Left ventricle myocardium inferior (tissue), 1 donor: Measurements from ENCODE around the gene FCN3. TPM values are rescaled to one million over a fixed set of nuclear protein-coding genes. Genes with fewer than 3 reads are reported as not detected.
"Not testable (repeated sequence)": the region's sequence is repeated elsewhere in the genome, so short reads cannot be mapped to it uniquely, and the experiment has no call there.

Experiments used
- DNase-seq: peaks from one replicate; pipeline ENCODE4 v3.0.0-alpha.2; 2020
- H3K27ac ChIP-seq: fragments of 200-600 bp; replicated peaks from 2 replicates; pipeline ENCODE4 v1.8.0; 2021
- H3K27me3 ChIP-seq: fragments of 200-600 bp; 2 replicates; pipeline ENCODE4 v1.8.0; 2021; ENCODE audit warnings: low read depth
- H3K36me3 ChIP-seq: fragments of 200-600 bp; 2 replicates; pipeline ENCODE4 v1.8.0; 2021
- H3K4me1 ChIP-seq: fragments of 200-600 bp; 2 replicates; pipeline ENCODE4 v1.8.0; 2021
- H3K4me3 ChIP-seq: fragments of 200-600 bp; 2 replicates; pipeline ENCODE4 v1.8.0; 2021; ENCODE audit warnings: mild to moderate bottlenecking, moderate library complexity
- H3K9me3 ChIP-seq: fragments of 200-600 bp; replicated peaks from 2 replicates; pipeline ENCODE4 v1.8.0; 2021
- CTCF ChIP-seq: fragments of 200-600 bp; IDR thresholded peaks from 2 replicates; pipeline ENCODE4 v1.8.0; 2021; ENCODE audit warnings: antibody characterized with exemption, mild to moderate bottlenecking, borderline replicate concordance
- intact Hi-C: fragments of 100-400 bp; cut with micrococcal nuclease; formaldehyde crosslinking; loops from one replicate; pipeline ENCODE4 v1.11.0; 2022
- total RNA-seq: library from RNA; stranded (reverse); fragmentation: NEBNext Ultra II Directional; extraction: Animal tissue kit (Norgen Biotek cat#: 25700); gene quantifications from one replicate; pipeline ENCODE4 v1.2.1, GENCODE V29; 2021
- donor health status: DM: no; HTN: yes; CAD: no; lungs with severe emphysema.

Gene FCN3
- total RNA-seq, 1 donor from 2014 or later: 27.3 TPM

- intact Hi-C loops: no loop called here
- no peak for TF ChIP-seq CTCF
- H3K27me3 ChIP-seq: no peaks in the 10 kb centered on the region
- no peak overlapping the region for H3K4me3 ChIP-seq
- peak overlapping the region; percentile 85 for H3K27ac ChIP-seq
- no peaks in the 10 kb centered on the region for H3K9me3 ChIP-seq
- peaks cover 50% of the 10 kb centered on the region for H3K4me1 ChIP-seq
- DNase-seq: no peak
- peaks cover 68% of the 10 kb centered on the region for H3K36me3 ChIP-seq
These were observed 33.5 kb upstream of the FCN3 start for GRCh38 chr1:27408151-27408550.

GRCh38 chr1:27406791-27407190, 32.2 kb upstream of the FCN3 start:
- intact Hi-C loops, H3K4me3 ChIP-seq, H3K27me3 ChIP-seq, DNase-seq, H3K9me3 ChIP-seq: not testable (repeated sequence)
- peaks cover 55% of the 10 kb centered on the region for H3K4me1 ChIP-seq
- peaks cover 56% of the 10 kb centered on the region for H3K36me3 ChIP-seq
- peak overlapping the region; percentile 85 for H3K27ac ChIP-seq

GRCh38 chr1:27406362-27406680, 31.7 kb upstream of the FCN3 start:
- intact Hi-C loops: no loop called here
- TF ChIP-seq CTCF: no peak
- Histone ChIP-seq H3K27ac (peak overlapping the region; percentile 85), H3K4me3 (no peak overlapping the region), H3K4me1 (peaks cover 60% of the 10 kb centered on the region), H3K36me3 (peaks cover 52% of the 10 kb centered on the region), H3K9me3 (no peaks in the 10 kb centered on the region), H3K27me3 (no peaks in the 10 kb centered on the region)
- no peak for DNase-seq

GRCh38 chr1:27405598-27406361, 31.2 kb upstream of the FCN3 start:
- H3K4me3 ChIP-seq, H3K9me3 ChIP-seq, H3K27me3 ChIP-seq, DNase-seq, intact Hi-C loops: not testable (repeated sequence)
- TF ChIP-seq CTCF: peak; percentile 32
- Histone ChIP-seq H3K4me1 (peaks cover 65% of the 10 kb centered on the region), H3K36me3 (peaks cover 46% of the 10 kb centered on the region), H3K27ac (peak overlapping the region; percentile 85)

GRCh38 chr1:27405074-27405473, 30.4 kb upstream of the FCN3 start:
- Histone ChIP-seq H3K36me3 (peaks cover 39% of the 10 kb centered on the region), H3K4me1 (peaks cover 72% of the 10 kb centered on the region), H3K4me3 (no peak overlapping the region), H3K9me3 (no peaks in the 10 kb centered on the region), H3K27ac (peak overlapping the region; percentile 85), H3K27me3 (no peaks in the 10 kb centered on the region)
- TF ChIP-seq CTCF: peak; percentile 12
- DNase-seq: peak; percentile 65
- intact Hi-C loops: no loop called here

GRCh38 chr1:27403931-27404330, 29.3 kb upstream of the FCN3 start:
- Histone ChIP-seq H3K36me3 (peaks cover 28% of the 10 kb centered on the region), H3K4me3 (peak overlapping the region; percentile 10), H3K27ac (peak overlapping the region; percentile 85), H3K4me1 (peaks cover 83% of the 10 kb centered on the region), H3K27me3 (no peaks in the 10 kb centered on the region), H3K9me3 (no peaks in the 10 kb centered on the region)
- no peak for TF ChIP-seq CTCF
- intact Hi-C loops: no loop called here
- no peak for DNase-seq
